Right hindlimb (tissue), 1 donor: ENCODE data around the gene KRTAP10-9.
"Not testable (repeated sequence)": the region's sequence is repeated elsewhere in the genome, so short reads cannot be mapped to it uniquely, and the experiment has no call there.

ENCODE experiments used
- DNase-seq: peaks from one replicate; pipeline ENCODE4 v3.0.0-alpha.2; 2018

Gene KRTAP10-9

GRCh38 chr21:44615911-44616590 lies 10.8 kb upstream of the KRTAP10-9 start:
- no peak for DNase-seq

- DNase-seq = no peak
These were observed 10.3 kb upstream of the KRTAP10-9 start for GRCh38 chr21:44616591-44616926.

GRCh38 chr21:44617071-44617501 lies 9.8 kb upstream of the KRTAP10-9 start:
- no peak for DNase-seq

DNA sequence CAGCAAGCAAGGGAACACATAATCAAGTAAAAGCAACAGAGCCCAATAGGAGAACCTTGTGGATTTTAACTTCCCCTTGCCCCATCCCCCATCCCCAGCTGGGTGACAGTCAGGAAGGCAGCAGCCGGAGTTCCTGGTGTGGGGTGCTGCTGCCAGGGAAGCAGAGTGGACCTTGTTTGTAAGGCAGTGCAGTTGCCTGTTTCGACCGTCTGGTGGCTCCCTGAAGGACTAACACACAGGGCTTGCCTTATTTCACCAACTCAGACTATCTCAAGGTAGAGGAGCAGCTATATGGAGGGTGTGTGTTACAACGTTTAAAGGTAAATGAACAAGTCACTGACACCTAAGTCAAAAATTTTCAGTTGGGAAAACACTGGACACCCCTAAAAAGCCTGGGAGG lies 8.4 kb upstream of the KRTAP10-9 start:
- no peak for DNase-seq

DNA sequence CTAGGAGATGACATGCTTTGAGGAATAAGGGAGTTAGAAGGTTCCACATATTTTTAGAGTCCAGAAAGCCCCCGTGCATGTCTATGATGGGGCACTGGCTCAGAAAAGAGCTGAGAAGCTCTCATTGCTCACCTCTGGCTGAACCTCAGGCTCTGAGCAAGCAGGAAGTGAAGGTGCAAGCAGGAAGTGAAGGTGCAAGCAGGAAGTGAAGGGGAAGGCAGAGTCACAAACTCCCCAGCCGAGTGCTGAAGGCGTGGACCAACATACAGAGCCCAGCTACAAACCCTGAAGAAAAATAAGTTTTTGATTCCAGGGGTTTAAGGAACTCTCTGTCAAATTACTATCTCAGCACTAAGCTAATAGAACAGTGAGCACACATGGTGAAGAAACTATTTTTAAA lies 8.0 kb upstream of the KRTAP10-9 start:
- no peak for DNase-seq

- DNase-seq = no peak
These were observed 7.0 kb upstream of the KRTAP10-9 start for GRCh38 chr21:44619886-44620285.

GRCh38 chr21:44623575-44623974 lies 3.3 kb upstream of the KRTAP10-9 start:
- no peak for DNase-seq

DNA sequence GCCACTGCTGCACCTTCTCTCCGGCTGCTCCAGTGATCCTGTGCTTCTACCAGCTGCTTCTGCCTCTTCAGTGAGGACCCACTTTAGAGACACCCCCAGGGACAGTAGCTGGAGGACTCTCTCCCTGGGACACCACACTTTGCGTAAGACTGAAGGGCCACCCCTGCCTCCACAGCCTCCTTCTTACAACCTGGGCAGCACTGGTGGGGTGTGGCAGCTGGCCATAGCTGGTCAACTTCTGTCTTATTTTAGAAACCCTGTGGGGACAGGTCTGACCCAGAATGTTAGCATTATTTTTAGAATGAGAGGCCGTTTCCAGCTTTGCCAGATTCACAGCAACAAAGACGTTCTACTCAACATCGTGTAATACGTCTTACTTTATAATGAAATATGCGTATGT lies 1.1 kb upstream of the KRTAP10-9 start:
- no peak for DNase-seq

DNA sequence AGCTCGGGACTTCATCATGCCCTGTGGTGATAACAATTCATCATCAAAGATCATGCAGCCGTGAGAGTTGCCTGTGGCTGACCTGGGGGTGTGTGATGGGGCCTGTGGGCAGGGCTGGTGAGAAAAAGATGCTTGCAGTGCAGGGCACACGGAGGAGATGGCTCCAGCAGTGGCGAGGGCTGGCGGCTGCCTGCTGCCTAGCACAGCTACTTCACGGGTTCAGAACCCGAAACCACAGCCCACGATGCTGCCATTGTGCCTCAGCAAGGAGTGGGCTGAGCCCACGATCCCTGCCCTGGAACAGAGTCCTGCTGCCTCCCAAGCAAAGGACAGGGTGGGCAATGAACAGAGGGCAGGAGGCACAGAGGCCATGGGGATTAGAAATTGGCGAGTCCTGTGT lies 631 bp upstream of the KRTAP10-9 start:
- DNase-seq = no peak

DNA sequence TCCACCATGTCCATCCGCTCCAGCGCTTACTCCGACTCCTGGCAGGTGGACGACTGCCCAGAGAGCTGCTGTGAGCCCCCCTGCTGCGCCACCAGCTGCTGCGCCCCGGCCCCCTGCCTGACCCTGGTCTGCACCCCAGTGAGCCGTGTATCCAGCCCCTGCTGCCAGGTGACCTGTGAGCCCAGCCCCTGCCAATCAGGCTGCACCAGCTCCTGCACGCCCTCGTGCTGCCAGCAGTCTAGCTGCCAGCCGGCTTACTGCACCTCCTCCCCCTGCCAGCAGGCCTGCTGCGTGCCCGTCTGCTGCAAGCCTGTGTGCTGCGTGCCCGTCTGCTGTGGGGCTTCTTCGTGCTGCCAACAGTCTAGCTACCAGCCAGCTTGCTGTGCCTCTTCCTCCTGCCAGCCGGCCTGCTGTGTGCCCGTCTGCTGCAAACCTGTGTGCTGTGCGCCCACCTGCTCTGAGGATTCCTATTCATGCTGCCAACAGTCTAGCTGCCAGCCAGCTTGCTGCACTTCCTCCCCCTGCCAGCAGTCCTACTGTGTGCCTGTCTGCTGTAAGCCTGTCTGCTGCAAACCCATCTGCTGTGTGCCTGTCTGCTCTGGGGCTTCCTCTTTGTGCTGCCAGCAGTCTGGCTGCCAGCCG lies 409 bp downstream of the KRTAP10-9 start:
- DNase-seq = not testable (repeated sequence)

DNA sequence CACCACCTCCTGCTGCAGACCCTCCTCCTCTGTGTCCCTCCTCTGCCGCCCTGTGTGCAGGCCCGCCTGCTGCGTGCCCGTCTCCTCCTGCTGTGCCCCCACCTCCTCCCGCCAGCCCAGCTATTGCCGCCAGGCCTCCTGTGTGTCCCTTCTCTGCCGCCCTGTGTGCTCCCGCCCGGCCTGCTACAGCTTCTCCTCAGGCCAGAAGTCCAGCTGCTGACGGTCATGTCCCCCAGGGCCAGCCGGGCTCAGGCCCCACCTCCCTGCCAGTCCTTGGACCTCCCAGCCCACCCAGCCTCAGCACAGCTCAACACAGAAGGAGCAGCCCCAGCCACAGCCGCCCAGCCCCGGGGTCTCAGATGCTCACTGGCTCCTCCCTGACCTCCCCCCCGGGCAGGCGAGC lies 939 bp downstream of the KRTAP10-9 start:
- not testable (repeated sequence) for DNase-seq

DNA sequence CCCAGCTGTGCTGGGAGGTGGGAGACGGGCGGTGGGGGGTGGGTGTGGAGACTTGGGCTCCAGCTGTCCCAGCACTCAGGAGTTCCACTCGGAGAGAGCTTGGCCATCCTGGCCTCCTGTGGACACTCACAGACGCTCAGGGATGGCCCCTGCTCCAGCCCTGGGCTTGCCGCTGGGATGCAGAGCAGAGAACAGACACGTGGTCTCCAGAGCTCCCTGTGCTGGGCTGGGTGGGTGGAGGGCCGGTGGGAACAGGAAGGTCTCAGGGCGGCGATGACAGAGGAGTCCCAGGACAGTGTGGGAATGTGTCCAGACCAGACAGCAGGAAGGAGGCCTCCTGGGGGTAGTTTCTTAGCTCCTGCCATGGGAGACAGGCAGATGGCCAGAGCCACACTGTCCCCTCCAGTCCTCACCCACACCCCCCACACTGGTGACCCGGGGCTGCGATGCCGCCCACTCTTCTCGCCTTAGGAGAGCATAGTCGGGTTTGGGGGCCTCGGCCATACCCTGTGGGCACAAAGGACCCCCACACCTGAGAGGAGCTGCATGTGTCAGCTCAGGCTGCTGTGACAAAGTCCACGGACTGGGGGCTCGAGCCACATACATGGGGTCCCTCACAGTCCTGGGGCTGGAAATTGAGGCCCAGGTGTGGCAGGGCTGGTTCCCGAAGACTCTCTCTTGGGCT lies 2.0 kb downstream of the KRTAP10-9 start:
- DNase-seq = no peak

DNA sequence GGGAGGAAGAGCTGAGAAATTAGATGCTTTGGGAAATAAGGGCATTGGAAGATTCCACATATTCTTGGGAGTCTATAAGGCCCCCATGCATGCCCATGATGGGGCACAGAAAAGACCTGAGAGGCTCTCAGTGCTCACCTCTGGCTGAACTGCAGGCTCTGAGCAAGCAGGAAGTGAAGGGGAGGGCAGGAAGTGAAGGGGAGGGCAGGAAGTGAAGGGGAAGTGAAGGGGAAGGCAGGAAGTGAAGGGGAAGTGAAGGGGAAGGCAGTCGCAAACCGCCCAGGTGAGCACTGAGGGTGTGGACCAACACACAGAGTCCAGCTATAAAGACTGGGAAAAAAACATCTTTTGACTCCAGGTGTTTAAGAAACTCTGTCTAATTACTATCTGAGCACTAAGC lies 3.5 kb downstream of the KRTAP10-9 start:
- no peak for DNase-seq

DNA sequence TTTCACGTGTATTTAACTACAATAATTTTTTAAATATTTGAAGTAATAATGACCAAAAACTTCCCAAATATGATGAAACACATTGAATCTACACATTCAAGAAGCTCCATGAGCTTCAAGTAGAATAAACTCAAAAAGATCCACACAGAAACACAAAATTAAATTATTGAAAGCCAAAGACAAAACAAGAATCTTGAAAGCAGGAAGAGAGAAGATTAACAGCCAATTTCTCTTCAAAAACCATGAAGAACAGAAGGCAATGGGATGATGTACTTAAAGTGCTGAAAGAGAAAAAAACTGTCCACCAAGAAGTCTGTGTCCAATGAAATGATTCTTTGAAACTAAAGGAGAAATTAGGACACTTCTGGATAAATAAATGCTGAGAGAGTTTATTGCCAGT lies 5.2 kb downstream of the KRTAP10-9 start:
- no peak for DNase-seq

DNA sequence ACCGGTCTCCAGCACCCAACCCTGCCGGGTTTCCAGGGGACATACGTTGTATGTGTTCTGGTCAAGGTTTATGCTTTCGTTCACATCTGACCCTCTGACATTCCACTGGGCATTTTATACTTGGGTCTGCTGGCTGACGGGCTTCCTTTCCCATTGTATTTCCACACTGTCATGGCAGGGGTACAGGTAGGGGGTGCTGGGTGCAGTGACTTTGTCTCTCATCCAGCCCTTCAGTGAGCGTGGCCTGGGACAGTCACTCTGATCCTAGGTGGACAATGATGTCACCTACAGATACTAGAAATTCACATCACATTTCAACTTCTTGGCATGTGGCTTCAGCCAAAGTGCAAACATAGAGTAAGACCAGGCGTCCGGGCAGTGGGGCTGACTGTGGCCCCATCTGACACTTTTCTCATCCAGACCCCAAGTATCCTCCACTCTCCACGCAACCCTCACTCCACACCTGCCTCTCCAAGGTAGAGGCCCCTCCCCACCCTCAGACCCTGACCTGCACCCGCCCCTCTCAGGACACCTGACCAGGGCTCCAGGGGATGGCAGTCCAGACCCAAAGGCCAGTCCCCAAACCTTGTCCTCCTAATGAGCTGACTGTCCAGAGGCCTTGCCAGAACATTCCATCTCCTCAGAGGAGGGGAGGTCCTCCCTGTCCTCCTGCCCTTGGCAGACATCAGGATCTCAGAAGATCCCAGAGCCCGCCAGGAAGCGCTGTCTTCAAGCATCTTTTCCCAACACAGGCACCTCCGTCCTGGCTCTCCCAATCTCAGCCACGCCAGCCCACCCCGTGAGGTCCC lies 9.5 kb downstream of the KRTAP10-9 start:
- DNase-seq = no peak

GRCh38 chr21:44637018-44637850 lies 10.3 kb downstream of the KRTAP10-9 start, which contains the start of gene KRTAP10-10:
Gene KRTAP10-10, plus strand, starts transcription at chr21:44637356. Its CDS starts 62 bp downstream, at chr21:44637418.
- DNase-seq = no peak

DNA sequence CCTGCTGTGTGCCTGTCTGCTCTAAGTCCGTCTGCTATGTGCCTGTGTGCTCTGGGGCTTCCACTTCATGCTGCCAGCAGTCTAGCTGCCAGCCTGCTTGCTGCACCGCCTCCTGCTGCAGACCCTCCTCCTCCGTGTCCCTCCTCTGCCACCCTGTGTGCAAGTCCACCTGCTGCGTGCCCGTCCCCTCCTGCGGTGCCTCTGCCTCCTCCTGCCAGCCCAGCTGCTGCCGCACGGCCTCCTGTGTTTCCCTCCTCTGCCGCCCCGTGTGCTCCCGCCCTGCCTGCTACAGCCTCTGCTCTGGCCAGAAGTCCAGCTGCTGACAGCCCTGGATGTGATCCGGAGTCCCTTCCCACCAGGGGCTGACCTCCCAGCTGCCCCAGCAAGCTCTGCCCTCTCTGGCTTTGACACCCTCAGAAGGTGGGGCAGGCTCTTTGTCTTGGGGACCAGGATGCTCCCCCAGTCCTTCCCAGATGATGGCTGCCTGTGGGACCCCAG lies 11.0 kb downstream of the KRTAP10-9 start:
- not testable (repeated sequence) for DNase-seq

GRCh38 chr21:44638506-44639330 lies 11.8 kb downstream of the KRTAP10-9 start:
- not testable (repeated sequence) for DNase-seq

GRCh38 chr21:44639331-44639655 lies 12.4 kb downstream of the KRTAP10-9 start:
- no peak for DNase-seq

- DNase-seq = no peak
These were observed 13.9 kb downstream of the KRTAP10-9 start for GRCh38 chr21:44640761-44641160.

DNA sequence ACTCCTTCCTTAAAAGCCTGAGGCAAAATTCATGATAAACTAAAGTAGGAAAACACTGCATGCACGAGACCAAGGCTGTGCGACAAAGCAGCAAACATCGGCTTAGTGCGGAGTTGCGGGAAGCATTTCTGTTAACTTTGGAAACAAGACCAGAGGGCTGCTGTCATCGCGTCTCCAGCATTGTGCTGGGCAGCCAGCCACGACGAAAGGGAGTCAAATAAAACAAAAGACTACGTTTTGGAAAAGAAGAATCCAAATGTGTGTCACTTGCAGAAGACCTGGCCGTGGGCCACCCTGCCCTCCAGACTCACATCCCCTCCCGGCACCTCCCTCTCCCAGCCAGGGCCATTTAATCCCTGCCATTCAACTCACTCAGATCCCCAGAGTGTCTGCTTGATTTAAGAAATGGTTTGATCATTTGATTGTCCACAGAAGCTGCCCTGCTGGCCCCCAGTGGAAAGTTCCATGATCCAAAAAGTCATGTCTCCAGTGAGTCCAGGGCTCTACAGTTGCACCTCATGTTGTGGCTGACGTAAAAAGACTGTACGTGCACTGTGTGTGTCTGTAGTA lies 16.9 kb downstream of the KRTAP10-9 start:
- no peak for DNase-seq
